ENCODE results near the gene GLB1L3. TPM values are rescaled to one million over a fixed set of nuclear protein-coding genes. Genes with fewer than 3 reads are reported as not detected.

GLB1L3 gene
- not detected in 2 replicates for total RNA-seq

DNA sequence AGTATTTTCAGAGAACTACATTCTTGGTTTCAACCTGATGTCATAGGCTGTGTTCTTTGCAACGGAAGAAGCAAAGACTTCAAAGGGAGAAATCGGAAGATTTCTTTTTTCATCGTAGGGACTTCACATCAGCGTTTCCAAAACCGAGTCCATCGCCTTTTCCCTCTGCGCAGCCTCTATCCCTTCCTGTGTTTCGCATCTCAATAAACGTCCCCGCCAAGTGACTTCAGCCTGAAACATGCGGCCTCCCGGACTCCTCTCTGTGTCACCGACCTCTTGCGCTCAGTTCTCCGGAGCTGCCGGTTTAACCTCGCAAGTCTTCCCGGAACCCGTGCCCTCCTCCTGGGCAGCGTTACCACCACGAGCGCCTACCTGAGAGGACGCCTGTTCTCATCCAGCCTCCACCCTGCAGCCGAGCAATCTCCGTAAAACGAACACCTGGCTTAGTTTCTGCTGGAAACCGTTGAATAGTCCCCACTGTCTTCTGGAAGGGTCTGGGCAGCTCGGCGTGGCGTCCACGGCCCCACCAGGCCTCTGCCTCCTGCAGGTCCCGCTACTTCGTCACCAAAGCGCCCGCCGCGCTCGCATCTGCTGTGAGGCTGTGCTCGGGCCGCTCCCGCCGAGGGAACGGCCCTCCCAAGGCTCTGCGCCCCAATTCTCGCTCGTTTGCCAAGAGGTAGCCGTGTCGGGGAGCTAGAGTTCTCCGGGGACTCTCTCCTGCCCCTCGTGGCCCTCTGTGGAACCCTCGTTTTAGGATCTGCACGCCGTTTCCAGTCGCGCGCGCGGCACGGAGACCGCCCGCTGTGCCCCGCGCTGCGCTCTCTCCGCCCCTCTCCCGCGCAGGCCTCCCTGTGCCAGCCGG is at the start of gene GLB1L3:
Gene GLB1L3, plus strand, starts transcription at position 846 of the 862 bp plus-strand sequence. CDS start 362 bp downstream, outside the sequence.

DNA sequence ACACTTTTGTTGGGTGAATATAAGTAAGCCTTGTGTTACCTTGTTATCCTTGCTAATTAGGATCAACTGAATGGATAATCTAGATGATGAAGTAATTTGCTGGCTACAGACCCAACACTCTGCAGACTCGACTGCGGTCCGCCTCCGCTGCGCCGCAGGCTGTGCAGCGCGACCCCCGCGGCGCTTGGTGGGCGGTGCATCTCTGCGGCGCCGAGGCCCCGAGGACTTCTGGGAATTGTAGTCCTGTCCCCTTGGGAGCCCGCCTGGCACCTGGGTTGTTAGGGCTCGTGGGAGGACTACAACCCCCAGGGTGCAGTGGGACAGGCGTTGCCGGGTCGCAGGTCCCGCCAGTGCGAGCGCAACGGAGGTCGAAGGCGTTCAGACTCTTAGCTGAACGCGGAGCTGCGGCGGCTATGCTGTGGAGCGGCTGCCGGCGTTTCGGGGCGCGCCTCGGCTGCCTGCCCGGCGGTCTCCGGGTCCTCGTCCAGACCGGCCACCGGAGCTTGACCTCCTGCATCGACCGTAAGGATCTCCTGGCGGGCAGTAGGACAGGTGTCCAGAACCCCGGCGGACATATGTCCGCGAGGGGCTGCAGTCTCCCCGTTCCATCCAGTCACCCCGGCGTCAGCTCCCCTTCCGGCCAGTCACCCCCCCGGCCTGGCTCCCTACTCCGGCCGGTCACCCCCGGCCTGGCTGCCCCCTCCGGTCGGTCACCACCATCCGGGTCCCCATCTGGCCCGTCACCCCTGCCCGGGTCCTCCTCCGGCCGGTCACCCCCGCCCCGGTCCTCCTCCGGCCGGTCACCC is 22.8 kb upstream of the GLB1L3 start, which contains the start of the genes ACAD8 and THYN1:
Gene ACAD8, plus strand, starts transcription at position 381 of the 806 bp plus-strand sequence. Its CDS starts 33 bp downstream, at position 414.
Gene THYN1, minus strand, starts transcription at position 165 of the 806 bp plus-strand sequence. CDS start 470 bp downstream, outside the sequence.

DNA sequence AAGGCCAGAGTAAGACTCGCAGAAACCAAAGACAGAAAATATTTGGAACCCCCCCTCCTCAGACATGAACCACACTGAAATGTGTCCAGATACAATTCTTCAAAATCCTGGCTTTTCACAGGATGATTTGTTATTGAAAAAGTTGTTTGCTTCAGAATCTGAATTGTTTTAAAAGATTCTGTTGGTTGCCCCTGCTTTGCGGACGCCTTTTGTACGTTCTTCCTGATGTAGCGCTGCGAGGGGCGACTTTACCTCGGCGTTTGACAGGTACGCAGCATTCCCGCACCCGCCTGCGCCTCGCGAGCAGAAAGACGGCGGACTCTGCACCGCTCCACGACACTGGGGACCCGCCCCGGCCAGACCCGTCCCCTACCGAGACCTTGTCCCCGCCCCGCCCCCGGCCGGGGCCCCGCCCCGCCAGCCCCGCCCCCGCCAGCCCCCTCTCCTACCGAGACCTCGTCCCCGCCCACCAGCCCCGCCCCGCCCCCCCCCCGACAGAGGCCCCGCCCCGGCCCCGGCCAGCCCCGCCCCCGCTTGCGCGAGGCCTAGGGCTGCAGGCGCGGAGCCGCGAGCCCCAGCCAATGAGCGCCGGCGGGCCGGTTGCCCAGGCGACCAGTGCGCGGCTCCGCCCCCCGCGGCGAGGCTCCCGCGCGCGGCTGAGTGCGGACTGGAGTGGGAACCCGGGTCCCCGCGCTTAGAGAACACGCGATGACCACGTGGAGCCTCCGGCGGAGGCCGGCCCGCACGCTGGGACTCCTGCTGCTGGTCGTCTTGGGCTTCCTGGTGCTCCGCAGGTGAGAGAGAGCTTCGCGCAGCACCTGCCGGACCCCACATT is 55.4 kb downstream of the GLB1L3 start, which contains the start of gene GLB1L2:
Gene GLB1L2, plus strand, starts transcription at position 635 of the 835 bp plus-strand sequence. Its CDS starts 74 bp downstream, at position 709.

Other genes starting within 250 kb of the GLB1L3 start
- gene JAM3, start 207.3 kb upstream of the GLB1L3 start, total RNA-seq, result 47.0 and 52.6 TPM in 2 replicates
- 20.9 and 27.9 TPM in 2 replicates for gene NCAPD3, start 52.4 kb upstream of the GLB1L3 start, total RNA-seq
- 28.0 and 31.2 TPM in 2 replicates for gene VPS26B, start 51.7 kb upstream of the GLB1L3 start, total RNA-seq
- gene THYN1, start 23.0 kb upstream of the GLB1L3 start, total RNA-seq, result 56.0 and 66.4 TPM in 2 replicates
- 15.9 and 18.5 TPM in 2 replicates for gene ACAD8, start 22.8 kb upstream of the GLB1L3 start, total RNA-seq
- 0.07 and 0.34 TPM in 2 replicates for gene GLB1L2, start 55.6 kb downstream of the GLB1L3 start, total RNA-seq
- not detected in 2 replicates for gene B3GAT1, start 135.9 kb downstream of the GLB1L3 start, total RNA-seq